GM19468 (cell line): Measurements from ENCODE around the gene SLC7A14.

Experiments
- ATAC-seq: cut with Tn5 transposase; IDR thresholded peaks from one replicate; pipeline ENCODE4 v1.9.1; 2021; ENCODE audit warnings: mild to moderate bottlenecking, moderate library complexity, moderate number of reproducible peaks; ENCODE audit not compliant: unreplicated experiment; ENCODE audit errors: extremely low read depth

SLC7A14 gene

DNA sequence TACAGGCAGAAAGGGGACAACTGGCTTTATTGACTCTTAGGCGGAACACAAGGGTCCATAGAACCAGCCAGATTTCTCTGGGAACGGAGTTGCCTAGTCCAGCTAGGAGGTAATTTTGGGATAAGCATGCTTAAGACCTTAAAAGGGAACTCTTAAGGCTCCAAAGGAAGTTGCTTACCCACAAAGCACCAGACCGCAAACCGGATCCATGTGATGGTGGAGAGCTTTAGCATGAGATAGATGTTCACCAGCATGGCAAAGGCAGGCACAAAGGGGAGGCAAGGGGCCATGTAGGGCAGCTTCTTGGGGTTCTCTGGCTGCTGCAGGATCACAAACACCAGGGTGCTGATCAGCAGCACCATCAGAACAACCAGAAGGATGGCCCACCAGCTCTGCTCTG lies 105.8 kb downstream of the SLC7A14 start:
- ATAC-seq = no peak

DNA sequence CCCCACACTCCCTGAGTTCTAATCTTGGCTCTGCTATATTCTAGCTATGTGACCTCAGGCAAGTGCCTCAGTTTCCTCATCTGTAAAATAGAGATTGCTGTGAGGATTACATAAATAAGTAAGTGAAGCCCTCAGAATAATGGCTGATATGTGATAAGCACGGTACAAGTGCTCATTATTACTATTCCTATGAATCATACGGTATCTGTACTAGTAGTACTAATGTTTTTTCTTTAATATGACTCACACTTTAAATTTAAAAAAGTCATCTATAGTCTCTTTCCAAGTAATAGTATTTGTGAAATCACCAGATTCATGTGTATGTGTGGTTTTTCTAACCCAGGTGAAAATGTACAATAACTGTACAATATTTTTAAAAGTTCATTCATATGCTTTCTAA lies 108.5 kb downstream of the SLC7A14 start:
- no peak for ATAC-seq

DNA sequence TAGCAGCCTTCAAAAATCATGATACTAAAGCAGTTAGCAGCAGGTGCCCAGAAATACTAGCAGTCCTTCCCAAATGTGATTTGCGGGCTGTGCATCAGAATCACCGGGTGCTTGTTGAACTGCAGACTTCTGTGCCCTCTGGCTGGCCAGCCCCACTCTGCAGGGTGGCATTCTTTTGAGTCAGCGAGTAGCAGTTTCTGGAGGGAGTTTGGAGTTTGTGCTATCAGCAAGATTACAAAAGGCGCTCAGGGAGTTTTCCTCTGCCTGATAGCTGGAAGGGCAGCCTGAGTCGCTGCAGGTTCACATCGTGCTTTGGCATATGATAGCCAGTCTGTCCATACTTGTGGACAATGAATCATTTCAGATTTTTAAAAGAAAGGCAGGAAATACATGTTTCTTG lies 109.6 kb downstream of the SLC7A14 start:
- ATAC-seq = no peak

DNA sequence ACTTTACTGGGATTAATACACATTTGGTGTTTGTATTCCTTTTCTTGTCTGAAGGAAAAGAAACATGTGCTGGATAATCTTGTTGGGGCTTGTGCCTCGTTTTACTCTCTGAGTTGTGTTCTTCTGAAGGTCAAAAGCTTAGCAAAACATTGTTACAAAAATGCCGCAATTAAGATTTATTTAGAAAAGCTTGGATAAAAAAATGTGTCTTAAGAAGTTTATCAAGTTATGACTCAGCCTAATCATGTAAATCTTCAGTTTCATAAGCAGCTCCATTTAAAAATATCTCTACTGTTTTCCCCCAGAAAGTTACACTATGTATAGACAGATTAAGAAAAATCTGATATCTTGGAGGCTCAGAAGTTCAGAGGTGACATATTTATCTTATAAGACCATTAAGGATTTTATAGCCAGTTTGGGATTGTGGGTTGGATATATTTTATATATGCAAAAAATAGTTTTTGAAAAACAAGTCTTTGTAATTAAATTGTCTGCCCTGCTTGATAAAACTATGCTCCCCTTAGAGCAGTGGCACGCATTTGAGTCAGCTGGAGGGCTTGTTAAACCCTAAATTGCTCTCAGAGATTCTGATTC lies 110.7 kb downstream of the SLC7A14 start:
- ATAC-seq = no peak

DNA sequence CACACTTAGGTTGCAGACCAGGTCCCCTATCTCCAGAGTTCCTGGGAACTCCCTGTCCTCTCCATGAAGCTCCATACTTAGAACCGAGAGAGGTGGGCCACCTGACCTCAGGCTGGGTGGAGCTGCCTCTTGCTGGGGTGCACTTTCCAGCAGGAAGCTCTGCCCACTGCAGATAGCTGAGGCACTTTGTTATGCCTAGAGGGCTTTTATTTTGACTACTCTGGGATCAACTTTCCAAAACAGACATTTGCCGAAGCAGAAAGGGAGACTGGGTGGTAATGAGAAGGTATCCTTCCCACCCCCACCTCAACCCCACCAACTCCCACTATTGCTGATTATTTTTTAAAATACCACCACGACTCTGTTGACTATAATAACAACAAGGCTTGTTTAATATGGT lies 112.5 kb downstream of the SLC7A14 start:
- ATAC-seq = no peak

DNA sequence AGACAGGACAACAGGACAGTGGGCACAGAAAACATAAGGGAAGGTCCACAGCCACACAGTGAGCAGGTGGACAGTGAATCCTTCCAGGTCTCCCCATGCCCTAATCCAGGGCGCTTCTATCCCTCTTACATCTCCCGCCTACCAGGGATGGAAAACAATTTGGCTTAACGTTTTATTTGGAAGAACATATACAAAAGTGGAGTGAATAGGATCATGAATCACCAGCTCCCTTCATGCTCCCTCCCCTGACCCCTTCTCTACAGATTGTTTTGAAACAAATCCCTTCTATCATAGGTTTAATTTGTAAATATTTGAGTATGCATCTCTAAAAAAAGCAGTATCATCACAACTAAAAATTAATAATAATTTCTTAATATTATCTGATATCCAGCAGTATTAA lies 114.7 kb downstream of the SLC7A14 start:
- no peak for ATAC-seq

DNA sequence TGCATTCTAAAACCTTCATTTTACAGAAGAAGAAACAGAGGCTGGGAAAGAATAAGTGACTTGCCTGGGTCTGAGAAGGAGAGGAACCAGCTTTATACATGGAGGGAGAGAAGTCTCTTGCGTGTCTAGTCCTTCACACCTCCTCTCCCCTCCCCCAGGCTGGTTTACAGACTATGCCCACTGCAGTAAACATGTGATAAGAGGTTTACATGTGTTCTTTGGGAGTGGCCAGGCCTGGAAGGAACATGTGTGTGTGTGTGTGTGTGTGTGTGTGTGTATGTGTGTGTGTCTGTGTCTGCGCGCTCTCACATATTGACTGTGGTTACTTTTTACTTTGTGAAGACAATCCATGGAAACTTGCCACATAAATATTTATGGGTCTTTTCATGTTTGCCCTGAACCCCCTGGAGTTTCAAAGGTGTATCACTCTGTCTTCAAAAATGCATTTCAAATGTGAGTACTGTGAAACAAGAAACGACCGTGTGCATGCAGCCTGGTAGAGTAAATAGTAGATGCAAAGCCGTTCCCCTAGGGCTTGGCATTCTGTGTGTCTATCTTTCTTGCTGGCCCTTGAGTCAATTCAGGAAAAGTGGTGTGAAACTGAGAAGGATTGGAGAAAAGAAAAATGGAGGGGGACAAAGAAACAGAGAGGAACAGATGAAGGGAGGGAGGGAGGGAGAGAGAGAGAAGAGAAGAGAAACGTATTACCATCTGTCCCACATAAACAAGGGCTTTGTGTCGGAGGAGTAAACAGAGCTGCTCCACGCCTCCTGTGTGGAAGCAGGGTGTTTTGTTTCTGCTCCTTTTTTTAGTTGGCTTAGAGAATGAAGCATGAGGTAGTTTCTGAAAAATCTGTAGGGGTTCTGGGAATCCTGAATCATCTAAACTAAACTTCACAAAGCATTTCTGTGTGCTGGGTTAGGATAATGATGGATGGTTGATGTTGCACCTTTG lies 115.5 kb downstream of the SLC7A14 start:
- ATAC-seq = no peak

DNA sequence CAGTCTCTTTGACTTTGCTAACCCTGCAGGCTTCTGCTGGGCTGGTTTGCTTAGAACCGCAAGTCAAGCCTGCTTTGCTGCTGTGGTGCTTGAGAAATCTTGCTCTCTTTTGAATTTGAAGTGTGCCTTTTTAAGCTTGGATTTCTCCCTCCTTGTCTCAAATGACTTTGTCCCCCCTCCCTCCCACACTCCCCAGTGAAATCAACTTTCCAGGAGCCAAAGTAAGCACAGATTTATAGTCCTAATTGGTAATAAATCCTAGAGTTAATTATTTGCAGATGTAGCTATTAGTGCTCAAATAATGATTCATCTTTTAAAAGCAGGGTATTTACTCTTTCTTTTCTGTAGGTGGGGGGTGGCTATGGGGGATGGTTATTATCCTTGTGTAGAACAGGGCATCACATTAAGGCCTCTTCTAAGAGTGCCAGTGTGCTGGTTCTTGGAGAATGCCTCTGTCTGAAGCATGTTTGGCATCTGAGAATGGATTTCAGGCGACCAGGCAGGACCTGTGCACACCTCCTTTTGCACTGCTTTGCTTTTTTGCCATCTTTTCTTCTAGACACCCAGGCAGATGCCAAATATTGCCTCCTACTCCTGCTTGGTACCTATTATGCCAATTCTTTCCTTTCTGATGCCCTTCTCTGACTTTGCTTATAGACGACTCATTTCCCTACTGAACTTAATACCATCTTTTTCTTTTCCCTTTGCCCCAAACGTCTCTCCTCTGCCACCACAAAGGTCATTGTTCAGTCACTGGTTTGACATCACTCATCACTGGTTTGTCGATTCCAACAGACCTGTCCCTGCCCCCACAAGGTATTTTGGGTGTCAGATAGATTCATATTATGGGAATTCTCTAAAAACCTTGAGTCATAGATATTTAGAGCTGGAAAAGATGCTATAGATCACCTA lies 116.5 kb downstream of the SLC7A14 start:
- no peak for ATAC-seq

DNA sequence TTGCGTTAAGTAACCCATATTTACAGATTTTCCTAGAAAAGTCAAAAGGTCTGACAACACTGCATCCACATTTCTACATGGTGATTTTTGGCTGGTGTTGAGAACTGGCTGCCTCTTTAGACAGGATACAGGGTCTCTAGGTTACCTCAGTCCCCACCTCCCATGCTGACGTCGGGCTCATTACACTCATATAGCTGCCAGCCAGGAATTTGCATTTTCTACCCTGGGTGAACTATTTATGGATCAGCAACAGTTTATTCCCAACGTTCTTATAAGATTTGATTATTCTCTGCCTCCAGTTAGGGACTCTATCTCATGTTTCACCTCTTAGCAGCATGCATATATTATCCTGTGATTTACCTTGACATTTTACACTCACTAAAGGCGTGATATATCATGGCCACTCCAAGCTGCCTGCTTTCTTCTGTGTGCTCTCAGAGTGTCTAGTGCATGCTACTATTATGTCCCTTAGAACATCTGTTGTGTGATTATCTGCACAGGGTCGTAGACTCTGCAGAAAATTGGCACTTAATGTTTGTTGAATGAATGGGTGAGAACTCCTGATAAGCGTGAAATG lies 118.2 kb downstream of the SLC7A14 start:
- no peak for ATAC-seq

DNA sequence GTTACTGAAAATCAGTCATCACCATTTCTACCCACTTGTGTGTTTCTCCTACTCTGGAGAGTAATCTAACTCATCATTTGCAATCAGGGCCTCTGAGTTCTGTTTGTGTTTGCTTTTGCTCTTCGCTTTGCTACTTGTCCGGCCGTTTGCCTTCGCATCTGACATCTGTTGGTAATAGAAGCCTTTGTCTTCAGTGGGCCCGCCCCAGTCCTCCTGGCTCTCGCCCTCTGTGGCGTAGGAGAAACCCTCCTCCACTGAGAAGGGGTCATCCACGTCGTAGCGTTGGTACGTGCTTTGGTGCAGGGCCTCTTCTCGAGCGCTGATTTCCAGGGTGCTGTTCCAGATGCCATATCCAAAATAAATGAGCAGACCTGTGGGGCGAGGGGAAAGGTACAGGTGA lies 118.9 kb downstream of the SLC7A14 start:
- no peak for ATAC-seq

DNA sequence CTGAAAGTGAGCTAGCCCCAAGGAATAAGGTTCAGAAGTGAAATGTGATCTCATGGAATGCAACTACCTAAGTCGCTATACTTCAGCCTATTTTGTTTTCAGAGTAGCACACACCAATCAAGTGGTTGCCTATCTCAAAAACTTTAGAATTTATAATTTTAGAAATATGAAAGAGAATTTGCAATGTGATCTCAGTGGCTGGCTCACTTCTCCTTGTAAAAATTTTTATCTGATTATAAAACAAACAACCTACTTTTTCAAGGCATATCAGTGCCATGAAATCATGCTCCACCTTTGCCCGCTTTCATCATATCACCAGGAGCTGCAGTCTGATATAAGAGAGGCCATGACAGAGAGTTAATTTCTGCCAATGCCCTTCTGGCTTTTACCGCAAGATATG lies 119.9 kb downstream of the SLC7A14 start:
- ATAC-seq = no peak

DNA sequence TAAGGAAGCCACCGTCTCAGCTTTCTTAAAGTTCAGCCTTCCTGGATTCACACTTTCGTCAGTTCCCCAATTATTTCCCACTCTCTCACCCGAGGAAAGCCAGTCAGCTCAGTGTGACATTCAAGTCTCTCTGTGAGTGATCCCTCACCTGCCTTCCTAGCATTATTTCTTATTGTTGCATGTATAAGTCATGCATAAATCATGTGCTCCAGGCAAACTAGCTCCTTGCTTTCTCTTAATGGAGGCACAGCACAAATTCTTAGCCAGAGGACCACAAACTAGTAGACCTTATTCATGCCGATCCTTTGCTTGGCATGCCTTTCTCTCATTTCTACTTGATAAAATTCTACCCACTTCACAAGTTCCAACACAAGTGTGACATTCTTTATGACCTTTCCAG lies 122.9 kb downstream of the SLC7A14 start:
- ATAC-seq = no peak

DNA sequence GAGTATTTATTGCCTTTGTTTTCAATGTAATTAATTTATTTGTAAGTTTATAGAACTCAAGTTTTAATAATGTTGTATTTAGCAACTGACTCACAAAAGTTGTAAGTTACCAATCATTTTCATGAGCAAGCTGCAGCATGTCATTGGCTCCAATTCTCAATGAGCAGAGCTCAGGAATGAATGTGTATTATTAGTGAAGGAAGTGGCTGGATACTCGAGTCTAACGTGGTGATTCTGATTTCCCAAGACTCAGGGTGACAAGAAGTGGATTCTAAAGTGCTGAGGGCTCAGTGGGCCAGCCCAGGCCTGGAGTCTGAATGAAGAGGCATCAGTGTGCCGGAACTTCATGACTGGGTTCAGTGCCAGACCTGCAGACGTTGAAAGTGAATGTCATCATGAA lies 127.6 kb downstream of the SLC7A14 start:
- no peak for ATAC-seq

DNA sequence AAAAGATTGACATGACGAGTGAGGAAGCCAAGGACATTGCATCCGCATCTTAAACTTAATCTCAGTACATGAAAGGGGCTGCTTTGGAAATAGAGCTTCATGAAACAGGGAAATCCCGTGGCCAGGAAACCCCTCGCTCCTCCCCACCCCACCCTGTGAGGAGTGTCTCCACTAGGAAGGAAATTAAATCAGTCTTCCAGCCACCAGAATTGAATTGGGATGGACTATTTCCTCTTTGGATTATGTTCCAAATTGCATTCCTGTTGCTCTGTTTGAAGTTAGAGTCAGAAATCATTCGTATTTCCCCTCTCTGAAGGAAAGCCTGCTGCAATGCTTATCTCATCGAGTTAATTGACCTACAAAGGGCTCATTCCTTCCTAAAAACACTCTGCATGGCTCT lies 131.4 kb downstream of the SLC7A14 start:
- ATAC-seq = no peak

DNA sequence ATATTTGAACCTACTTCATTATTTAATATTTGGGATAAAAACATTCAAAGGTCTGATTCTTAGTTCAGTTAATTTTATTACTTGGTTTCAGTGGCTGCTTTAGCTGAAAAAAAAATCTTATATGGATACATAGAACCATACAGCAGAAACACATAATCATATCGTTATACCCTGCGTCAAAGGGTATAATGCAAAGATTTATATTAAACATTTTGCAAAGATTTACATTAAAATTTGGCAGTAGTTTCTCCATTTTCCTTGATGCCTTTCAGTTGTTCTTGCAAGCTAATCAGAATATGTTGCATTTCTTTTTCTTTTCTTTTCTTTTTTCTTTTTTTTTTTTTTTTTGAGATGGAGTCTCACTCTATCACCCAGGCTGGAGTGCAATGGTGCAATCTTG lies 135.8 kb downstream of the SLC7A14 start:
- ATAC-seq = no peak

DNA sequence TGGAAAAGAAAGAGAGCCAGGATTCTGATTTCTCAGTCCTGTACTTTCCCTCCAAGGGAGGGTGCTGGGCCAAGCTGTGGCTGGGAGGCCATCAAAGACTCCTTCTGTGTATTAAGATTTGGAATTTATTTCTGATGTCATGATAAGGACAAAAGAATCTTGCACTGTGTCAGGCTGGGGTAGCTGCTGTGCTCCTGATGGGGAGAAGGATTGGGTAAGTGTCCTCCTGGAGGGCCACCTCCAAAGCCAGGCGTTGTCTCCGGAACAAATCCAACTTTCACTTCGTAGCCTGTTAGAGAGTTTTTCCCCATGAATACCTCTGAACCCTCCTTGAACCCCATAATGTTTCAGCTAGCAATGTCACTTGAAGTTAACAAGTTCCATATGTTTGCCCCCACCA lies 137.3 kb downstream of the SLC7A14 start:
- ATAC-seq = no peak

DNA sequence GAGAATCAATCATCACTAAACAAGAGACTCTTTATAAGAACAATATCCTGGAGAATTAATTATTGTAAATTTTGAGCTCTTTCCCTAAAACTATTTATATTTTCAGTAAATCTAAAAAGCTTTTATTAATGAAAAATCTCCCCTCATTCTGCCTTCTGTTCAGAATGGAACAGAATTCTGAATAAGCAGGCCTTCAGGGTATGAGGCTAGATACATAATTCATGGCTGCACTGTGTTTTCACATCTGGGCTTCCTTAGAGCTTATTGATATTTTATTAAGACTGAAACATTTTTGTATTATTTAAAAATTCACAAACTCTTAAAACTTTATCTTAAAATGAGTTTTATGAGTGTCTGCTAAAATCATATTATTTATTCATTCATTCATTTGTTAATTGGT lies 142.4 kb downstream of the SLC7A14 start:
- ATAC-seq = no peak

DNA sequence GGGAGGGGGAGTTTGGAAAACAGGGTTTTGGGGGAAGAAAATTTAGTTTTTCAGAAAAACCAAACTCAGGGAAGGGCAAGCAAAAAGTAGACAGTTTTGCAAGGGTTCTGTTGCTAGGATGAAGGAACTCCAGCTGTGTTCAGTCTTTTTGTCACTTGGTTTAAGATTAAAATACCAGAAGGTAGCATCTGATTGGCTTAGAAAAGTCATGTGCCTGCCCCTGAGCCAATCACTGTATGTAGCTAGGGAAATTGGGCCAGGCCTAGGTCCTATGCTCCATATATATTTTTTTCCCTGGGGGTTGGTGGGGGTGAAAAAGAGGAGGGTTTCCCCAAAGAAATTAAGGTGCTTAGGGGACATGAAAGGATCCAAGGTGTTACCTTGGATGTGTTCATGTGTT lies 142.9 kb downstream of the SLC7A14 start:
- ATAC-seq = no peak

DNA sequence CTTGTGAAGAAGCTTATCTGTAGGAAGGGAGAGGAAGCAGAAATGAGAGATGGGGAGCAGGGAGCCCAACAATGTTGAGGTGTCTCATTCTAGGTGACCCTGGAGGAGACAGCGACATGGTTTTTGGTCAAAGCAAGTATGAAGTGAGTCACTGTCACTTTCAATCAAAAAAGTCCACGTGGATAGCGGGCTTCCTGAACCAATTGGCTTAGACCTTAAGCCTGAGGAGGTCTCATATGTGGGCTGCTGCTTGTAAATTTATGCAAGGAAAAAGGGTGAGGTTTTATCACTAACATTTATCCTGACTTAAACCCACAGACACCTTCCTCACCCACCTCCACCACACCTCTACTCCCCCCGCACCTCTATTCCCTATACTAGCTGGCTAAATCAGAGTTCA lies 144.5 kb downstream of the SLC7A14 start:
- ATAC-seq = no peak

DNA sequence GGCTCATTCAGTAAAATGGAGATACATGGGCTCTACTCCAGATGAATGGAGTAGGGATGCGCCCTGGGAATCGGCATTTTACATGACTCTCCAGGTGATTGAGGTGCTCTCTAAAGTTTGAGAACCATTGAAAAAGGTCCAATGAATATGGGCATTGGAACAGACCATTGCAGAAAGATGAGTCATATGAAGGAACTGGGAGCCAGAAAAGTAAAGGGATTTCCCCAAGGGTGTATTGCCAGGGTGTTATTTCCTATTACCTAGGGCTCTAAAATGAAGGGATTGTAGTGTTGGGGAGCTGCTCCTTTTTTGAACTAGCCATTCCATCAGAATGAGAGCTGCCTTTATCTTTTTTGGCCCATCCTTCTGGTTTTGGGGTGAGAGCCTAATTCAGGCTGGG lies 145.5 kb downstream of the SLC7A14 start:
- ATAC-seq = no peak
